ENCODE data around the gene PHF21A.
"Not testable (repeated sequence)": the region's sequence is repeated elsewhere in the genome, so short reads cannot be mapped to it uniquely, and the experiment has no call there.

PHF21A gene

DNA sequence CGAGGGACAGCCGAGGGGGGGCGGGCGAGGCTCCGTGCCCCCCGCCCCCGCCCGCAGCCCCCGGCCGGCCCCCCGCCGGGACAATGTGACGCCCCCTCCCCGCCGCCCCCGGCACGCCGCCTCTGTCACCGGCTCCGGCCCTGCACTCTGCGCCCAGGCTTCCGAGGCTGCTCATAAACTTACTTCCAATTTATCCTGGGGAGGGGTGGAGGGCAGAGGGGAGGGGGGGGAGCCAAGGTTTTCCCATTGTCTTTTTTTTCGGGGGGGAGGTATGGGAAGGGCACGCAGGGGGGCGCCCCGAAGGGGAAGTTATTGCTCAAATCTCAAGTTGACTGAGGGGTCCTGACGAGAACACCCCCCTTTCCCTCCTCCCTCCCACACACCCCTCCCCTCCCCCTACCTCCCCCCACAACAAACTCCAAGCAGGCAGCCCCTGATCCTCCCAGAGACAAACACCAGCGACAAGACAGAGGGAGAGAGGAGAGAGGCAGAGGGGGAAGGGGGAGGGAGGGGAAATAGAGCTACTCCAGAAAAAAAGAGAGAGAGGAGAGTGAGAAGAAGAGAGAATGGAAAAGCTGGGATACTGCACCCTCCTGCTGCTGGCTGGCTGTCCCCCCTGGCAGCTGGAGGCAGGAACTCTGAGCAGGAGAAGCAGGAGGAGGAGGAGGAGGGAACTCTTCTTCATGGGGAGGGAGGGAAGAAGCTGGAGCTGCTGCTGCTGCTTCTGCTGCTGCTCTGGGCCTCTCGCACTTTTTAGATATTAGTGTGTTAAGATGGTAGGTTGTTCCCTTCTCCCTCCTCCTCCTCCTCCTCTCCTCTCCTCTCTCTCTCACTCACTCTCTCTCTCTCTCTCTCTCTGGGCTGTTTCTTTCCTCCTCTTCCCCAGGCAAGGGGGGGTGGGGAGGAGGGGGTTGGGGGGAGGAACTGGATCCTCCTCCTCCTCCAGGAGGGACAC, 631 bp downstream of the PHF21A start:
- DNase-seq, result peak; percentile 51

GRCh38 chr11:46119352-46120216, 1.7 kb downstream of the PHF21A start:
- DNase-seq, result peak; percentile 13

DNA sequence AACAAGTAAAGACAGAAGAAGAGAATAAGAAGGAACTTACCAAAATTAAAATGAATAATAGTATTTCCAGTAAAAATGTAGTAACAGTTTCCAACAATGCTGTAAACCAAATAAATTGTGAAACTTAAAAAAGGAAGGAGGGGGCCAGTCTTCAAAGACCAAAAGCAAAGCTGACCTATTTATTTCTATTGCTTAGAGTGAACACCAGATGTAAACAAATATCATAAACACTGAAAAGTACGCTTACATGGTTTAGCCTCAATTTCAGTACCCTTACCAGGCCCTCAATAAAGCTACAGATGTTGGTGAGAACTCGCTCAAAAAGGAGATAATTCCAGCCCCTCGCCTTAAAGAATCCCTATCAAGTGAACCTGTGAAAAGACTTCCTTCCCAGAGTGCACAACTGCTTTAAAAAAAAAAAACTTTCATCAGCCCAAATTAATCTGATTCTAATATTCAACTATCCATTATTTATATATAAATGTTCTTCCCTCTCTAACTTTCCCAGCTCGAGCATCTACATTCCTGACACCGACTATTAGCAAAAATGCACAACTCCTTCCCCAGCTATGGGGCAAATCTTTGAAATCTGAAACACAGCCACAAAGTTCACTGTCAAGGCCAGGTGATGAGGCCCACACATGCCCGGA, 2.4 kb downstream of the PHF21A start:
- no peak for DNase-seq

DNA sequence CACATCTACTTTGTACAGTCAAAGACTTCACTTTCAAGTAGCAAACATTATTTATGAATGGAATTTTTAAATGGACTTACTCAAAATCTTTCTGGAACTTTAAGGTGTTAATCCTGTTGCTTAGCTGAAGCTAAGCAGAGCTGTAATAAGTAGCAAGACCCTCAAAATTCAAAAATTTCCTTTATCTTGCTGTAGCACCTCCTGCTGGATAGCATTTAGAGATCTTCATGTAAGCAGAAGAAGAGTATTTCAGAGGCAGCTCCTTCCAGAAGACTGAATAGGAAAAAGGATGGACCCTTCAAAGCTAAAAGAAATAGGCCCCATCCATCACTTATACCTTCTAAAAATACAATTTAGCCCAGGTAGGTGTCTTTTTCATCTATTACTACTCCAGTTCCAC, 3.4 kb downstream of the PHF21A start:
- no peak for DNase-seq

GRCh38 chr11:46116712-46117037, 4.6 kb downstream of the PHF21A start:
- DNase-seq, result not testable (repeated sequence)

GRCh38 chr11:46116007-46116711, 5.1 kb downstream of the PHF21A start:
- DNase-seq, result no peak

DNA sequence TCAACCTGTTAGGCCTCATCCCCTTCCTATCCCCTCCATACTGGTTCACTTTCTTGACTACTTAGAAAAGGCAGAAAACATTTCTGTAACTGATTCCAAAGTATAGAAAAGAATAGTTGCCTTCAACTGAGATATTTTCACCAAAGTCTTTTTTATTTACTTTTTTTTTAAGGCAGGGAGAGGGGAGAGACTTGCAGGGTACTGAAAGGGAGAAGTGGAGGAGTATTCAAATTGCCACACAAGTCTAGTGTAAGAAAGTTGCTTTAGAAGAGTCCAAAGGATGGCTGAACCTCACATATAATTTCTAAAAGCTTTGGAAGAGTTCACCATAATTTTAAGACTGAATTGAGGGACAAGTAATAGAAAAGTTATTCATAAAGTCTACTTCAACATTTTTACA, 6.3 kb downstream of the PHF21A start:
- DNase-seq, result no peak

GRCh38 chr11:46114378-46114777, 6.9 kb downstream of the PHF21A start:
- no peak for DNase-seq

DNA sequence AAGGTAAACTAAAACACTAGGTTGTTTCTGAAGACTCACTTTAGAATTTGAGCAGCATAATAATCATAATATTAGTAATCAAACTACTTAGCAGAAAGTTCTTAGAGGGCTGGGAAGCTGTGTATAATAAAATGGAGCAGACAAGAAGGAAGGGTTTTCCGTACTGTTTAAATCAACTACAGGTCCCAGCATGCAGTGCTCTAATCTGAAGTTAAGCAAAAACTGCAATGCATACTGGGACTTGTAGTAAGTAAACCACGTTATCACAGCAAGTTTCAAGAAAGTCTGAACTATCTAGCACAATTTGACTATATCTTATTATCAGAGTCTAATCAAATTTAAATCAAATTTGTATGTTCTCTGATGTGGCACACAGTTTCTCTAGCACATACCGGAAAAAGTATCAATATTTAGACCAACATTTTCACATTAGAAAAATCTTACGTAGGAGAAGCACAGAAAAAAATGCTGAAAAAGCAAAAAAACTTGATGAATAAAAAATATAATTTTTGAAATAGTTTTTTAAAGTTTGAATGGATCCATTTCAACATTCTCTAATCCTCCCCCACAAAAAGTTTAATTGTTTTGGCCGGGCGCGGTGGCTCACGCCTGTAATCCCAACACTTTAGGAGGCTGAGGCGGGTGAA, 8.2 kb downstream of the PHF21A start:
- DNase-seq, result peak; percentile 28

GRCh38 chr11:46108751-46109150, 12.5 kb downstream of the PHF21A start:
- DNase-seq, result no peak

GRCh38 chr11:46107780-46108179, 13.5 kb downstream of the PHF21A start:
- no peak for DNase-seq

DNA sequence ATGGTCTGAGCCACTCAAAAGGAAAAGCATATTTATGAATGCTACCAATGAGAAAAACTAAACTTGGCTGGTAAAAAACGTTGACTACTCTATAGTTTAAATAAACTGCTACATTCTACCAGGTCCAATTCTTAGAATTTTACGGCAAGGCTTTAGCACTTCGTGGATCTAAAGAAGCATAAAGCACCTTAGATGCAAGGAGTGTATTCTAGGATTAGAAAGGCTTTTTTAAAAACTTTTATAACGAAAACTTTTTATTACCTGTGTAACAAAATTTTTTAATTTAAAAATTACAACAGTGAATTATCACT, 13.9 kb downstream of the PHF21A start:
- no peak for DNase-seq

- no peak for DNase-seq
These were observed 14.5 kb downstream of the PHF21A start for GRCh38 chr11:46106530-46107407.

DNA sequence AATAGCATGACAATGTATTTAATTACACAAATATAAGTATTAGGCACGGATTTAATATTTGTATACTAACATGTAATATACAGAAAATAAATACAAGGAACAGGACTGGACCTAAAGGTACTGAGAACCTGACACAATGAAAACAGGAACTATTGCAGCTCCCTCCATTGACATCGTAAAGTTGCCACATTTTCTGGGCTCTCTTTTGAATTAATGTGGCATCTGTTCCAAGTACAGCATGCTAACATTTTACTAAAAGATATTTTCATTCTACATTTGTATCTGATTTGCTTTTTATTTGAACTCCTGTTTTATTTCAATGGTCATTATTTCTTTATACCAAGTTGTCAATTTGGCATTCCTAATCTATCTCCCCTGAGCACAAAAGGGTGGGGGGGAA, 15.3 kb downstream of the PHF21A start:
- no peak for DNase-seq

- DNase-seq, result no peak
These were observed 16.1 kb downstream of the PHF21A start for GRCh38 chr11:46105134-46105628.

DNA sequence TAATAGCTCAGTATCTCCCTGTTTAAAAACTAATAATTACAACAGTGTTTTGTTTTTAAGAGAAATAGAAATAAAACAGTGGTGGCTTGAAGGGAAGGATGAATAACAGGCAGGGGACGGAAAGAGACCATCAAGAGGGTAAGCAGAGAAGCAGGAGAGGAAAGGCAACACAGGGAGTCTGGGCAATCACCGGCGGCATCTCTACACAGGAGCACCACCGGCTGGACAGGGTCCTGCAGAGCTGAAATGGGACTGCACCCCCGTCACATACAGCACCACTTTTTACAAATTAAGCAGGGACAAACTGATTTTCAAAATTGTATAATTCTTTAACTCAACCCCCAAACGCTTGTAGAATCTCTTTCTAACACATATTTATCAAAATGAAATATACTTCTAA, 18.4 kb downstream of the PHF21A start:
- DNase-seq, result no peak

DNA sequence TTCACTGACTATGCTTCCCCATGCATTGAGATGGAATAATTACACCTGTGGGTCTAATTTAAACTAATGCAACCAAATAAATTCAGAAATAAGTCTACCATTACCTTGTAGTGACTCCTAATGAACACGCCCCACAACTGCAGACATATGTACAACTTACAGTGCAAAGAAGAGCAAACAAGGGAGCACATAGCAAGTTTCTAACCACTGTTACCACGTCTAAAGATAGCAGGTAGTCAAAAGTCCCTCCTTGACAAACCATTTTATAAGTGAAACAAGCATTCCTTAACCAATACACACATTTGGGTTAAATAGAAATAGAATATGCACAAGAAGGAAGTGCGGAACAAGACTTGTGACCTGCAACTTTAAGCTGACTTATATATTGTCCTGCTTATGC, 20.6 kb downstream of the PHF21A start:
- DNase-seq, result no peak

DNA sequence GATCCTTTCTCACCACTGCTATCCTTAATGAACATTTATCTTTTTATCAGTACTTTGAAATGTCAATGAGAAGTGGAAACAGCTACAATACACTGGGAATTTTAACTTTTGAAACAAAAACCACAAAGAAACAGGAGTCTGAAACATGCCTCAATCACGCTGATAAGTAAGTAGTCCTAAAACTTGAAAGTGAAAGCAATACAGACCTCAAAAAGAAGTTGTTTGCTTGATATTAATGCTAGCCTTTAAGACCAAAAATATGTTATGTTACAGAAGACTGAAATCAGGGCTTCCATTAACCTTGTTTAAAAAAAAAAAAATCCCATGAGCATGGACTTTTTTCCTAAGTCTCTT, 21.3 kb downstream of the PHF21A start:
- DNase-seq, result no peak

DNA sequence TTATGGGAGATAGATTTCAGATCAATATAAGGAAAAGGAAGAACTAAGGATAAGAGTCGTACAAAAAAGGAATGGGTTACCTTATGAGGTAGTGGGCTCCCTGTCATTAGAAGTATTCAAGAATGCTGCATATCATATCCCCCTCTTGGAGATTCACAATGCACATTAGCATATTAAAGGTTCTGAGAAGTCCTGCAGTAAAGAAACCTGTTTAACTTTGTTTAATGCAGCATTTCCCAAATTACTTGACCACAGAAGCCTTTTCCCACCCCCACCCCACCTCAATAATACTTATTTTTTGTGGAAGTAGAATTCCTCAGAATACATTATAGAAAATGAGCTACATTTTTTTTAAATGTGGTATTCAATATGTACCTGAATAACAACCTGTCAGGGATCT, 30.9 kb downstream of the PHF21A start:
- DNase-seq, result no peak

DNA sequence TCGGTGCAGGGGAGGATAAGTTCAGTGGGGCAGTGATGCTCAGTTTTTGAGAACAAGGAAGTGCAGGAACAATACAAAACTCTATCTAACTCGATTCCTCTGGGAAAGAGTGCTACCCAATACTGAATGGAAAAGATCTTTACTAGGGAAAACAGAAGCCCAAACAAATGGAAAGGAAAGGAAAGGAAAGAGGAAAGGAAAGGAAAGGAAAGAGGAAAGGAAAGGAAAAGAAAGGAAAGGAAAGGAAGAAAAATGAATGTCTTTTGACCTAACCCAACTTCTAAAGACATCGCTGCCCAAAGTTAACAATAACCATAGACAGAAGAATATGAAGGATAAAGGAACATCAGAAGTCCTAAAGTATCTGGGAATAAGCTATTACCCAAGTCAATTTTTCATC, 41.6 kb downstream of the PHF21A start:
- no peak for DNase-seq

DNA sequence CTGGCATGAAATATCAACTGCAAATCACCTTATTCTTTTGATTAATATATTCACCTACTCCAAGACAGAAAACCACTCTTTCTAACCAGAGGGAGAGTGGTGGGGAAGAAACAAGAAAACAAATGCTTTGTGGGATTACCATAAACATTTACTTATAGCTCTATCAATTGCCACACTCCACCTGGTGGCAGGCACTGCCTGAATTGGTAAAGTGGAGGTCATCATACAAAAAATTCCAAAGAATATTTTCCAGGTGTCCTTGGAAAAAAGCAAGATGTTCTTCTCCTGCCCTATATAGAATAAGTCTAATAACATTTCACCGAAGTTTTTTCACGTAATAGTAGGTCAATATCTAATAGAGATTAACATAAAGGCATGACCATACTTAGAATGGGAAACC, 45.3 kb downstream of the PHF21A start:
- no peak for DNase-seq

Data from NCI-H2029 (cell line).